Neural progenitor cell (in vitro differentiated cells): ENCODE measurements around the gene POFUT2. TPM values are rescaled to one million over a fixed set of nuclear protein-coding genes. Genes with fewer than 3 reads are reported as not detected.

ENCODE experiments used
- DNase-seq: peaks from one replicate; pipeline ENCODE4 v3.0.0-alpha.2; 2016; ENCODE audit warnings: low spot score
- H2AFZ ChIP-seq: fragments of 200-600 bp; sonication (generic); replicated peaks from 2 replicates; pipeline ENCODE4 v1.6.1; 2016; ENCODE audit warnings: antibody characterized with exemption
- H3F3A ChIP-seq: fragments of 200-600 bp; sonication (generic); 2 replicates; pipeline ENCODE4 v1.6.1; 2016; ENCODE audit warnings: antibody characterized with exemption, low read depth
- H3K27ac ChIP-seq: fragments of 200-600 bp; sonication (generic); 2 replicates; pipeline ENCODE4 v1.5.1; 2016; ENCODE audit warnings: mild to moderate bottlenecking
- H3K27me3 ChIP-seq: fragments of 200-600 bp; sonication (generic); 2 replicates; pipeline ENCODE4 v1.6.1; 2016; ENCODE audit warnings: mild to moderate bottlenecking, moderate library complexity
- H3K36me3 ChIP-seq: fragments of 200-600 bp; sonication (generic); 2 replicates; pipeline ENCODE4 v1.5.1; 2016
- H3K4me1 ChIP-seq: fragments of 200-600 bp; sonication (generic); 2 replicates; pipeline ENCODE4 v1.6.1; 2016; ENCODE audit warnings: mixed run types
- H3K4me2 ChIP-seq: fragments of 200-600 bp; sonication (generic); 2 replicates; pipeline ENCODE4 v1.6.1; 2016
- H3K4me3 ChIP-seq: fragments of 200-600 bp; sonication (generic); 2 replicates; pipeline ENCODE4 v1.5.1; 2016
- H3K79me2 ChIP-seq: fragments of 200-600 bp; sonication (generic); 2 replicates; pipeline ENCODE4 v1.6.1; 2016; ENCODE audit warnings: low read depth
- H3K9ac ChIP-seq: fragments of 200-600 bp; sonication (generic); 2 replicates; pipeline ENCODE4 v1.6.1; 2016
- H3K9me3 ChIP-seq: fragments of 200-600 bp; sonication (generic); 2 replicates; pipeline ENCODE4 v1.5.1; 2016; ENCODE audit warnings: low read depth
- H4K20me1 ChIP-seq: fragments of 200-600 bp; sonication (generic); 2 replicates; pipeline ENCODE4 v1.6.1; 2016; ENCODE audit warnings: low read depth
- H3K27ac Mint-ChIP-seq: 3 replicates; pipeline ENCODE4 v1.8.0; 2021; ENCODE audit warnings: mixed read lengths
- H3K27me3 Mint-ChIP-seq: 2 replicates; pipeline ENCODE4 v1.8.0; 2022; ENCODE audit warnings: low read depth, mild to moderate bottlenecking, inconsistent platforms, moderate library complexity, mixed read lengths; ENCODE audit not compliant: insufficient read depth
- H3K36me3 Mint-ChIP-seq: 3 replicates; pipeline ENCODE4 v1.8.0; 2021; ENCODE audit warnings: mixed read lengths
- H3K4me1 Mint-ChIP-seq: 3 replicates; pipeline ENCODE4 v1.8.0; 2021; ENCODE audit warnings: mixed read lengths
- H3K4me3 Mint-ChIP-seq: 3 replicates; pipeline ENCODE4 v1.8.0; 2021; ENCODE audit warnings: mild to moderate bottlenecking, moderate library complexity, mixed read lengths
- H3K9me3 Mint-ChIP-seq: 3 replicates; pipeline ENCODE4 v1.8.0; 2020; ENCODE audit warnings: mixed read lengths
- CTCF ChIP-seq: fragments of 200-600 bp; sonication (generic); IDR thresholded peaks from 2 replicates; pipeline ENCODE4 v1.5.1; 2017; ENCODE audit warnings: antibody characterized with exemption, mild to moderate bottlenecking
- EZH2 ChIP-seq: fragments of 200-600 bp; sonication (generic); IDR thresholded peaks from 2 replicates; pipeline ENCODE4 v1.6.1; 2017; ENCODE audit warnings: antibody characterized with exemption, mild to moderate bottlenecking, moderate library complexity
- EZH2phosphoT487 ChIP-seq: fragments of 200-600 bp; sonication (generic); IDR thresholded peaks from 2 replicates; pipeline ENCODE4 v1.6.1; 2017; ENCODE audit warnings: antibody characterized with exemption
- total RNA-seq: library from RNA; depleted of rRNA; stranded (reverse); fragments of >200 nt; gene quantifications from 2 replicates; pipeline ENCODE4 v1.2.3, GENCODE V29; 2015; ENCODE audit warnings: low replicate concordance

The POFUT2 gene
- total RNA-seq, 1 donor from 2014 or later, result 28.5 TPM

GRCh38 chr21:45335761-45336534, 48.3 kb upstream of the POFUT2 start:
- Histone ChIP-seq H3K9me3 (no peaks in the 10 kb centered on the region), H3K36me3 (no peaks in the 10 kb centered on the region), H2AFZ (no peak overlapping the region), H3F3A (peaks cover 3% of the 10 kb centered on the region), H3K79me2 (no peaks in the 10 kb centered on the region), H4K20me1 (no peaks in the 10 kb centered on the region), H3K4me3 (no peak overlapping the region), H3K9ac (no peak overlapping the region), H3K27ac (no peak overlapping the region), H3K4me1 (peaks cover 37% of the 10 kb centered on the region), H3K27me3 (no peaks in the 10 kb centered on the region), H3K4me2 (no peak overlapping the region)
- Mint-ChIP-seq H3K4me1 (peaks cover 44% of the 10 kb centered on the region), H3K36me3 (no peaks in the 10 kb centered on the region), H3K27me3 (peaks cover 13% of the 10 kb centered on the region), H3K4me3 (no peak overlapping the region), H3K9me3 (peaks cover 3% of the 10 kb centered on the region), H3K27ac (peak overlapping the region; percentile 63)
- no peak for TF ChIP-seq EZH2
- DNase-seq, result no peak

- Histone ChIP-seq H3F3A (no peaks in the 10 kb centered on the region), H3K4me1 (peaks cover 33% of the 10 kb centered on the region), H3K36me3 (no peaks in the 10 kb centered on the region), H3K9ac (no peak overlapping the region), H3K27me3 (no peaks in the 10 kb centered on the region), H3K27ac (no peak overlapping the region), H3K4me3 (no peak overlapping the region), H3K79me2 (no peaks in the 10 kb centered on the region), H2AFZ (no peak overlapping the region), H4K20me1 (no peaks in the 10 kb centered on the region), H3K9me3 (no peaks in the 10 kb centered on the region), H3K4me2 (no peak overlapping the region)
- H3K36me3 Mint-ChIP-seq, result no peaks in the 10 kb centered on the region
- no peak overlapping the region for H3K4me3 Mint-ChIP-seq
- DNase-seq, result no peak
- no peak overlapping the region for H3K27ac Mint-ChIP-seq
- peaks cover 39% of the 10 kb centered on the region for H3K4me1 Mint-ChIP-seq
- TF ChIP-seq CTCF, result no peak
- TF ChIP-seq EZH2phosphoT487, result no peak
- no peak for TF ChIP-seq EZH2
- no peaks in the 10 kb centered on the region for H3K9me3 Mint-ChIP-seq
- peaks cover 11% of the 10 kb centered on the region for H3K27me3 Mint-ChIP-seq
Measured at GRCh38 chr21:45335151-45335760, 47.6 kb upstream of the POFUT2 start.

GRCh38 chr21:45334591-45335081, 46.9 kb upstream of the POFUT2 start:
- Mint-ChIP-seq H3K27ac (peak overlapping the region; percentile 59), H3K27me3 (peaks cover 11% of the 10 kb centered on the region), H3K9me3 (no peaks in the 10 kb centered on the region), H3K36me3 (no peaks in the 10 kb centered on the region), H3K4me1 (peaks cover 44% of the 10 kb centered on the region), H3K4me3 (peak overlapping the region; percentile 41)
- Histone ChIP-seq H3K4me3 (no peak overlapping the region), H3K36me3 (no peaks in the 10 kb centered on the region), H3K27ac (no peak overlapping the region), H3K4me1 (peaks cover 33% of the 10 kb centered on the region), H3K9ac (no peak overlapping the region), H2AFZ (no peak overlapping the region), H3K27me3 (no peaks in the 10 kb centered on the region), H3F3A (no peaks in the 10 kb centered on the region), H3K79me2 (no peaks in the 10 kb centered on the region), H3K9me3 (no peaks in the 10 kb centered on the region), H3K4me2 (no peak overlapping the region), H4K20me1 (no peaks in the 10 kb centered on the region)
- TF ChIP-seq EZH2, result no peak
- no peak for TF ChIP-seq EZH2phosphoT487
- TF ChIP-seq CTCF, result no peak
- DNase-seq, result no peak

- H2AFZ ChIP-seq, result no peak overlapping the region
- H3K27ac Mint-ChIP-seq, result peak overlapping the region; percentile 59
- peaks cover 46% of the 10 kb centered on the region for H3K4me1 Mint-ChIP-seq
Measured at GRCh38 chr21:45334134-45334533, 46.4 kb upstream of the POFUT2 start.

More at GRCh38 chr21:45334134-45334533, 46.4 kb upstream of the POFUT2 start:
- Histone ChIP-seq H3F3A (no peaks in the 10 kb centered on the region), H4K20me1 (no peaks in the 10 kb centered on the region), H3K4me2 (no peak overlapping the region), H3K9ac (no peak overlapping the region), H3K27ac (no peak overlapping the region), H3K36me3 (no peaks in the 10 kb centered on the region), H3K4me3 (no peak overlapping the region), H3K79me2 (no peaks in the 10 kb centered on the region), H3K4me1 (peaks cover 33% of the 10 kb centered on the region), H3K27me3 (no peaks in the 10 kb centered on the region), H3K9me3 (no peaks in the 10 kb centered on the region)
- Mint-ChIP-seq H3K4me3 (no peak overlapping the region), H3K36me3 (no peaks in the 10 kb centered on the region), H3K27me3 (peaks cover 11% of the 10 kb centered on the region), H3K9me3 (no peaks in the 10 kb centered on the region)
- TF ChIP-seq CTCF, result no peak
- TF ChIP-seq EZH2phosphoT487, result no peak
- no peak for TF ChIP-seq EZH2
- no peak for DNase-seq
